ENCODE results near the gene S100A2.

- TF ChIP-seq CTCF (IDR thresholded peaks at IDR 0.05; ENCODE audit: insufficient read depth, low read depth, low read length) (peak; percentile 46), EZH2 (IDR thresholded peaks at IDR 0.05; ENCODE audit: insufficient read depth, low read length) (no peak)
Observed at GRCh38 chr1:153532769-153533599, 32.7 kb downstream of the S100A2 start.

Data from astrocyte (in vitro differentiated cells and primary cell).